Tracheal epithelial cell (primary cell): ENCODE measurements around the gene GCC2. TPM values are rescaled to one million over a fixed set of nuclear protein-coding genes. Genes with fewer than 3 reads are reported as not detected.

Experiments
- total RNA-seq: library from RNA; depleted of rRNA; stranded (reverse); fragments of >200 nt; gene quantifications from 2 replicates; pipeline ENCODE4 v1.2.1, GENCODE V29; 2014

Gene GCC2
- 10.4 and 10.8 TPM in 2 replicates for total RNA-seq

GRCh38 chr2:108448678-108449409 is at the start of gene GCC2:
Gene GCC2, plus strand, starts transcription at chr2:108449206. Its CDS starts 69 bp downstream, at chr2:108449275.

GRCh38 chr2:108533832-108534583 is 85.0 kb downstream of the GCC2 start, which contains the start of gene LIMS1:
Gene LIMS1, plus strand, starts transcription at chr2:108534470. Its CDS starts 93 bp downstream, at chr2:108534563.

Other genes starting within 250 kb of the GCC2 start
- not detected in 2 replicates for gene SULT1C3, start 209.2 kb upstream of the GCC2 start, total RNA-seq
- 0.21 and 0.72 TPM in 2 replicates for gene SULT1C2, start 160.3 kb upstream of the GCC2 start, total RNA-seq
- 4.8 TPM in 1 of 2 replicates, not detected in the other for gene SULT1C4, start 71.3 kb upstream of the GCC2 start, total RNA-seq
- gene LIMS1, start 85.3 kb downstream of the GCC2 start, total RNA-seq: 52.2 and 111 TPM in 2 replicates